ENCODE results near the gene ZNF451.

The ZNF451 gene

DNA sequence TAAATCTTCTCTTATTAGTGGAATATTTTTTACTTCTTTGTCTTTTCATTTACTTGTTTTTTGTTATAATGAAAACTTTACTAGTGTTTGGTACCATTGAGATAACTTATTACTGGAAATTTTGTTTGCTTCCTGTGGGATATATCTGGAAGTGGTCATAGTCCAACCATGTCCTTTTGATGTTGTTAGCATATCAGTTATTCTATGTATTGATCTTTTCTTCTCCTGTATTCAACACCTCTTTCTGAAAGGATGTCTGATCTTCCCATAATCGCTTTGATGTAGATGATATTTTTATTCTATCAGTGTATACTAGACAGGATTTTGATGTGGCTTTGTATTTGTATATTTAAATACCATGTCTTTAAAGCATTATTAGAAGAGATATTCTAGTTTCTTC, 17.0 kb downstream of the ZNF451 start:
- Histone ChIP-seq H3K4me2 (ENCODE audit: low read length) (no peak overlapping the region), H3K27ac (no peak overlapping the region), H2AFZ (no peak overlapping the region), H3K36me3 (ENCODE audit: control insufficient read depth, insufficient read depth, low read length) (no peaks in the 10 kb centered on the region), H3K27me3 (ENCODE audit: control insufficient read depth, insufficient read depth, low read length) (no peaks in the 10 kb centered on the region), H3K4me1 (no peaks in the 10 kb centered on the region), H3K9me3 (ENCODE audit: control insufficient read depth, low read length) (no peaks in the 10 kb centered on the region), H3K4me3 (ENCODE audit: low read depth, low read length) (no peak overlapping the region), H3K9ac (no peak overlapping the region), H3K79me2 (peaks cover 30% of the 10 kb centered on the region)
- TF ChIP-seq, protein P1, sequence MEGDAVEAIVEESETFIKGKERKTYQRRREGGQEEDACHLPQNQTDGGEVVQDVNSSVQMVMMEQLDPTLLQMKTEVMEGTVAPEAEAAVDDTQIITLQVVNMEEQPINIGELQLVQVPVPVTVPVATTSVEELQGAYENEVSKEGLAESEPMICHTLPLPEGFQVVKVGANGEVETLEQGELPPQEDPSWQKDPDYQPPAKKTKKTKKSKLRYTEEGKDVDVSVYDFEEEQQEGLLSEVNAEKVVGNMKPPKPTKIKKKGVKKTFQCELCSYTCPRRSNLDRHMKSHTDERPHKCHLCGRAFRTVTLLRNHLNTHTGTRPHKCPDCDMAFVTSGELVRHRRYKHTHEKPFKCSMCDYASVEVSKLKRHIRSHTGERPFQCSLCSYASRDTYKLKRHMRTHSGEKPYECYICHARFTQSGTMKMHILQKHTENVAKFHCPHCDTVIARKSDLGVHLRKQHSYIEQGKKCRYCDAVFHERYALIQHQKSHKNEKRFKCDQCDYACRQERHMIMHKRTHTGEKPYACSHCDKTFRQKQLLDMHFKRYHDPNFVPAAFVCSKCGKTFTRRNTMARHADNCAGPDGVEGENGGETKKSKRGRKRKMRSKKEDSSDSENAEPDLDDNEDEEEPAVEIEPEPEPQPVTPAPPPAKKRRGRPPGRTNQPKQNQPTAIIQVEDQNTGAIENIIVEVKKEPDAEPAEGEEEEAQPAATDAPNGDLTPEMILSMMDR (IDR thresholded peaks at IDR 0.05): no peak

DNA sequence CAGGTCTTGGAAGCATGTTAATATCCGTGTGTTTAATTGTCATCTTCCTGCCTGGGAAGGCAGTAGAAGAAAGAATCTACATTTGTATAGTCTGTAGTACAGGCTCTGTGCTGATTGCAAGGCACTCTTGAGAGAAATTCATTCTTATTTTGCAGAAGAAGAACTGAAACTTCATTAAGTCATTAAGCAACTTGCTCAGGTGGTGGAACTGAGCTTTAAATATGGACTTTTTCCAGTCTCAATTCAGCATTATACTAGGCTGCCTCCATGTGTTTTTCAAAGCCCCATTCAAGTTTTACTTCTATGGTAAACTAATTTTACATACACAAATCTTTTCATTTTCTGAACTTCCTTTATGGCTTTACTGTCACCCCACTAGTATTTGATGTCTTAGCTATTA, 18.7 kb downstream of the ZNF451 start:
- no peak overlapping the region for H3K9ac ChIP-seq
- H3K9me3 ChIP-seq (ENCODE audit: control insufficient read depth, low read length): no peaks in the 10 kb centered on the region
- H3K4me3 ChIP-seq (ENCODE audit: low read depth, low read length): no peak overlapping the region
- H3K79me2 ChIP-seq: peaks cover 30% of the 10 kb centered on the region
- H3K36me3 ChIP-seq (ENCODE audit: control insufficient read depth, insufficient read depth, low read length): no peaks in the 10 kb centered on the region
- TF ChIP-seq, protein P1 (IDR thresholded peaks at IDR 0.05): no peak
- no peaks in the 10 kb centered on the region for H3K27me3 ChIP-seq (ENCODE audit: control insufficient read depth, insufficient read depth, low read length)
- H2AFZ ChIP-seq: no peak overlapping the region
- no peak overlapping the region for H3K4me2 ChIP-seq (ENCODE audit: low read length)
- no peak overlapping the region for H3K27ac ChIP-seq
- no peaks in the 10 kb centered on the region for H3K4me1 ChIP-seq

DNA sequence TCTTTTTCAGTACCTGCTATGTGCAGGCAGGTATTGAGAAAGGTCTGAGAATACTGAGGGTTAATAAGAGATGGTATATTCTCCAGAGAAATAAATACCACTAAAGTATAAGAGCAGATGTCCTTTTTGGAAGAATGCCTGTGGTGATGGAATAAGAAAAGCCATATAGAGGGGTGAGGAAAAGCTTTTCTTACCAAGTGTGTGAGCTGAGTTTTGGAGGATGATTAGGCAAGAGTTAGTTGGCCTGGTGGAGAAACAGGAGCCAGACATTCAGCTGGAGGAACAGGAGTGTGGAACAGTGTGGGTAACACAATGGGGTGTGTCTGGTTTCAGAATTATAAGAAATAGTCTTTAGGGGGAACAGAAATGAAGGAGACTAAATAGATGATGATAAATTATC, 19.9 kb downstream of the ZNF451 start:
- no peak overlapping the region for H3K4me2 ChIP-seq (ENCODE audit: low read length)
- H3K27me3 ChIP-seq (ENCODE audit: control insufficient read depth, insufficient read depth, low read length): no peaks in the 10 kb centered on the region
- H2AFZ ChIP-seq: no peak overlapping the region
- no peaks in the 10 kb centered on the region for H3K36me3 ChIP-seq (ENCODE audit: control insufficient read depth, insufficient read depth, low read length)
- H3K9ac ChIP-seq: no peak overlapping the region
- TF ChIP-seq, protein P1 (IDR thresholded peaks at IDR 0.05): no peak
- no peaks in the 10 kb centered on the region for H3K4me1 ChIP-seq
- H3K4me3 ChIP-seq (ENCODE audit: low read depth, low read length): no peak overlapping the region
- no peaks in the 10 kb centered on the region for H3K9me3 ChIP-seq (ENCODE audit: control insufficient read depth, low read length)
- no peak overlapping the region for H3K27ac ChIP-seq
- H3K79me2 ChIP-seq: peaks cover 28% of the 10 kb centered on the region

DNA sequence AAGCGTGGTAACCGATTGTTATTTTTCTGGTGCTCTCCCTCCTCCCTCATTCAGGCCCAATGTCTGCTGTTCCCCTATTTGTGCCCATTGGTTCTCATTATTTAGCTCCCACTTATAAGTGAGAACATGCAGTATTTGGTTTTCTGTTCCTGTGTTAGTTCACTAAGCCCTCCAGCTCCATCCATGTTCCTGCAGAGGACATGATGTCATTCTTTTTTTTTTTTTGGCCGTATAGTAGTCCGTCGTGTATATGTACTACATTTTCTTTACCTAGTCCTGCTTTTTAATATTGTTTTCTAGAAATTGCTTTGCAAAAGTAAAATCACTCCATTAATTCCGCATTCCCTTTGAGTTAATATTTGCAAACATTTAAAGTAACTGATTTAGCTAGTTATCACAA, 23.1 kb downstream of the ZNF451 start:
- H3K27ac ChIP-seq: no peak overlapping the region

DNA sequence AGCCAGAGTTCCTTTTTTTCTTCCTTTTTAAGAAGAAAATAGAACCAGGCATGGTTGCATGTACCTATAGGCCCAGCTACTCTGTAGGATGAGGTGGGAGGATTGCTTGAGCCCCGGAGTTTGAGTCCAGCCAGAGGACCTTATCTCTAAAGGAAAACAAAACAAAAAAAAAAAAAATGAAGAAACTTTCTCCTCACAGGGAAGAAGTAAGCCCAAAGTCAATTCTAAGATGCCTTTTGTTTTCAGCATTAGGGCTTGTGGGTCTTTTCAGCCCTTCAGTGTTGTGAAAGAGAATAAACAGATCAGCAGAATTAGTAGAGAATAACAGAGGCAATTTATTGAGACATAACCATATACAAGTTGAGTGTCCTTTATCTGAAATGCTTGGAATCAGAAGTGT, 26.8 kb downstream of the ZNF451 start:
- H3K27ac ChIP-seq: no peak overlapping the region
- no peaks in the 10 kb centered on the region for H3K9me3 ChIP-seq (ENCODE audit: control insufficient read depth, low read length)

More for the DNA sequence above, 23.1 kb downstream of the ZNF451 start:
- Histone ChIP-seq H3K9me3 (ENCODE audit: control insufficient read depth, low read length) (no peaks in the 10 kb centered on the region), H3K79me2 (peaks cover 30% of the 10 kb centered on the region), H3K4me3 (ENCODE audit: low read depth, low read length) (no peak overlapping the region), H3K9ac (no peak overlapping the region), H3K4me1 (no peaks in the 10 kb centered on the region), H3K27me3 (ENCODE audit: control insufficient read depth, insufficient read depth, low read length) (no peaks in the 10 kb centered on the region), H2AFZ (no peak overlapping the region), H3K4me2 (ENCODE audit: low read length) (no peak overlapping the region), H3K36me3 (ENCODE audit: control insufficient read depth, insufficient read depth, low read length) (no peaks in the 10 kb centered on the region)
- TF ChIP-seq, protein P1 (IDR thresholded peaks at IDR 0.05): no peak

More for the DNA sequence above, 26.8 kb downstream of the ZNF451 start:
- Histone ChIP-seq H3K36me3 (ENCODE audit: control insufficient read depth, insufficient read depth, low read length) (no peaks in the 10 kb centered on the region), H3K79me2 (peaks cover 14% of the 10 kb centered on the region), H3K27me3 (ENCODE audit: control insufficient read depth, insufficient read depth, low read length) (no peaks in the 10 kb centered on the region), H2AFZ (no peak overlapping the region), H3K9ac (no peak overlapping the region), H3K4me2 (ENCODE audit: low read length) (no peak overlapping the region), H3K4me3 (ENCODE audit: low read depth, low read length) (no peak overlapping the region), H3K4me1 (peaks cover 2% of the 10 kb centered on the region)
- TF ChIP-seq, protein P1 (IDR thresholded peaks at IDR 0.05): no peak

Data from parathyroid adenoma (tissue), 2 donors.